Activated T-cell treated with anti-CD3 and anti-CD28 coated beads, Interleukin-2, amount 50 U/mL, for 24 hours (primary cell): Measurements from ENCODE around the gene COL6A3.
A peak's percentile ranks its signal among the peaks of the same experiment; 100 is the strongest.

Source experiments
- DNase-seq: peaks from one replicate; pipeline ENCODE4 v3.0.0-alpha.2; 2020
- H3K27ac Mint-ChIP-seq: 2 replicates; pipeline ENCODE4 v1.8.0; 2020; ENCODE audit warnings: mild to moderate bottlenecking, mixed read lengths
- H3K27me3 Mint-ChIP-seq: 2 replicates; pipeline ENCODE4 v1.8.0; 2020; ENCODE audit warnings: mixed read lengths
- H3K36me3 Mint-ChIP-seq: 2 replicates; pipeline ENCODE4 v1.8.0; 2020; ENCODE audit warnings: low read depth, mixed read lengths
- H3K4me1 Mint-ChIP-seq: 2 replicates; pipeline ENCODE4 v1.8.0; 2020; ENCODE audit warnings: low read depth, mixed read lengths
- H3K4me3 Mint-ChIP-seq: 2 replicates; pipeline ENCODE4 v1.8.0; 2020; ENCODE audit warnings: mild to moderate bottlenecking, moderate library complexity, mixed read lengths
- H3K9me3 Mint-ChIP-seq: 2 replicates; pipeline ENCODE4 v1.8.0; 2020; ENCODE audit warnings: mixed read lengths

Gene COL6A3

GRCh38 chr2:237294460-237294859 lies 119.5 kb downstream of the COL6A3 start:
- Mint-ChIP-seq H3K4me3 (no peak overlapping the region), H3K27ac (no peak overlapping the region), H3K4me1 (peaks cover 9% of the 10 kb centered on the region), H3K9me3 (no peaks in the 10 kb centered on the region), H3K36me3 (no peaks in the 10 kb centered on the region), H3K27me3 (peaks cover 60% of the 10 kb centered on the region)
- DNase-seq = no peak

- Mint-ChIP-seq H3K36me3 (no peaks in the 10 kb centered on the region), H3K4me3 (no peak overlapping the region), H3K27me3 (peaks cover 64% of the 10 kb centered on the region), H3K27ac (no peak overlapping the region), H3K9me3 (no peaks in the 10 kb centered on the region), H3K4me1 (peaks cover 9% of the 10 kb centered on the region)
- no peak for DNase-seq
Observed at GRCh38 chr2:237293978-237294377, 120.0 kb downstream of the COL6A3 start.

- Mint-ChIP-seq H3K9me3 (peaks cover 4% of the 10 kb centered on the region), H3K4me3 (peak overlapping the region; percentile 57), H3K4me1 (peaks cover 9% of the 10 kb centered on the region), H3K27me3 (peaks cover 66% of the 10 kb centered on the region), H3K27ac (peak overlapping the region; percentile 45), H3K36me3 (no peaks in the 10 kb centered on the region)
- peak; percentile 39 for DNase-seq
Observed at GRCh38 chr2:237291138-237291792, 122.7 kb downstream of the COL6A3 start.

GRCh38 chr2:237290261-237290660 lies 123.7 kb downstream of the COL6A3 start:
- peaks cover 4% of the 10 kb centered on the region for H3K9me3 Mint-ChIP-seq
- no peak overlapping the region for H3K4me3 Mint-ChIP-seq
- no peak overlapping the region for H3K27ac Mint-ChIP-seq
- peaks cover 9% of the 10 kb centered on the region for H3K4me1 Mint-ChIP-seq
- no peaks in the 10 kb centered on the region for H3K36me3 Mint-ChIP-seq
- DNase-seq = no peak
- H3K27me3 Mint-ChIP-seq = peaks cover 60% of the 10 kb centered on the region

- Mint-ChIP-seq H3K27ac (no peak overlapping the region), H3K36me3 (no peaks in the 10 kb centered on the region), H3K27me3 (peaks cover 57% of the 10 kb centered on the region), H3K4me1 (peaks cover 9% of the 10 kb centered on the region), H3K4me3 (no peak overlapping the region), H3K9me3 (peaks cover 4% of the 10 kb centered on the region)
- no peak for DNase-seq
Observed at GRCh38 chr2:237289139-237289538, 124.8 kb downstream of the COL6A3 start.

- Mint-ChIP-seq H3K9me3 (peaks cover 4% of the 10 kb centered on the region), H3K4me3 (no peak overlapping the region), H3K27ac (no peak overlapping the region), H3K36me3 (no peaks in the 10 kb centered on the region), H3K4me1 (peaks cover 9% of the 10 kb centered on the region), H3K27me3 (peaks cover 54% of the 10 kb centered on the region)
- DNase-seq = no peak
Observed at GRCh38 chr2:237287872-237288271, 126.1 kb downstream of the COL6A3 start.

GRCh38 chr2:237283131-237283928 lies 130.6 kb downstream of the COL6A3 start:
- no peak for DNase-seq
- peaks cover 4% of the 10 kb centered on the region for H3K9me3 Mint-ChIP-seq
- H3K36me3 Mint-ChIP-seq = no peaks in the 10 kb centered on the region
- H3K4me1 Mint-ChIP-seq = no peaks in the 10 kb centered on the region
- H3K27ac Mint-ChIP-seq = no peak overlapping the region
- no peak overlapping the region for H3K4me3 Mint-ChIP-seq
- peaks cover 41% of the 10 kb centered on the region for H3K27me3 Mint-ChIP-seq

- Mint-ChIP-seq H3K27me3 (peaks cover 36% of the 10 kb centered on the region), H3K27ac (no peak overlapping the region), H3K36me3 (no peaks in the 10 kb centered on the region), H3K4me1 (no peaks in the 10 kb centered on the region), H3K9me3 (peaks cover 4% of the 10 kb centered on the region), H3K4me3 (no peak overlapping the region)
- no peak for DNase-seq
Observed at GRCh38 chr2:237282568-237283128, 131.3 kb downstream of the COL6A3 start.

GRCh38 chr2:237281836-237282306 lies 132.1 kb downstream of the COL6A3 start:
- Mint-ChIP-seq H3K9me3 (peaks cover 2% of the 10 kb centered on the region), H3K27me3 (peaks cover 29% of the 10 kb centered on the region), H3K36me3 (no peaks in the 10 kb centered on the region), H3K27ac (no peak overlapping the region), H3K4me1 (no peaks in the 10 kb centered on the region), H3K4me3 (no peak overlapping the region)
- DNase-seq = no peak

- DNase-seq = no peak
- Mint-ChIP-seq H3K27me3 (peaks cover 29% of the 10 kb centered on the region), H3K4me1 (no peaks in the 10 kb centered on the region), H3K9me3 (no peaks in the 10 kb centered on the region), H3K4me3 (no peak overlapping the region), H3K36me3 (no peaks in the 10 kb centered on the region), H3K27ac (no peak overlapping the region)
Observed at GRCh38 chr2:237280939-237281338, 133.0 kb downstream of the COL6A3 start.

GRCh38 chr2:237280229-237280628 lies 133.7 kb downstream of the COL6A3 start:
- H3K27me3 Mint-ChIP-seq = peaks cover 29% of the 10 kb centered on the region
- no peaks in the 10 kb centered on the region for H3K4me1 Mint-ChIP-seq
- H3K36me3 Mint-ChIP-seq = no peaks in the 10 kb centered on the region
- H3K27ac Mint-ChIP-seq = no peak overlapping the region
- no peak for DNase-seq
- no peak overlapping the region for H3K4me3 Mint-ChIP-seq
- no peaks in the 10 kb centered on the region for H3K9me3 Mint-ChIP-seq

- H3K4me3 Mint-ChIP-seq = no peak overlapping the region
- no peaks in the 10 kb centered on the region for H3K9me3 Mint-ChIP-seq
- peaks cover 29% of the 10 kb centered on the region for H3K27me3 Mint-ChIP-seq
- H3K4me1 Mint-ChIP-seq = no peaks in the 10 kb centered on the region
- no peak overlapping the region for H3K27ac Mint-ChIP-seq
- DNase-seq = no peak
- no peaks in the 10 kb centered on the region for H3K36me3 Mint-ChIP-seq
Observed at GRCh38 chr2:237279012-237279768, 134.8 kb downstream of the COL6A3 start.

GRCh38 chr2:237278568-237278967 lies 135.4 kb downstream of the COL6A3 start:
- no peak overlapping the region for H3K27ac Mint-ChIP-seq
- H3K4me1 Mint-ChIP-seq = no peaks in the 10 kb centered on the region
- H3K9me3 Mint-ChIP-seq = no peaks in the 10 kb centered on the region
- DNase-seq = no peak
- peaks cover 29% of the 10 kb centered on the region for H3K27me3 Mint-ChIP-seq
- H3K4me3 Mint-ChIP-seq = no peak overlapping the region
- H3K36me3 Mint-ChIP-seq = no peaks in the 10 kb centered on the region

- Mint-ChIP-seq H3K4me3 (no peak overlapping the region), H3K36me3 (no peaks in the 10 kb centered on the region), H3K27me3 (peaks cover 26% of the 10 kb centered on the region), H3K27ac (no peak overlapping the region), H3K4me1 (no peaks in the 10 kb centered on the region), H3K9me3 (no peaks in the 10 kb centered on the region)
- no peak for DNase-seq
Observed at GRCh38 chr2:237276716-237277490, 137.1 kb downstream of the COL6A3 start.
